ENCODE data around the gene DMRTC2. TPM values are rescaled to one million over a fixed set of nuclear protein-coding genes. Genes with fewer than 3 reads are reported as not detected.

Gene DMRTC2
- total and polyA plus RNA-seq, 4 donors: not detected

- H3K9me3 ChIP-seq (ENCODE audit: control insufficient read depth, insufficient read depth, low read length): no peaks in the 10 kb centered on the region
- peaks cover 5% of the 10 kb centered on the region for H3K27me3 ChIP-seq (ENCODE audit: control insufficient read depth, insufficient read depth, low read length)
- H3K4me1 ChIP-seq (ENCODE audit: control insufficient read depth, insufficient read depth, low read length): peaks cover 35% of the 10 kb centered on the region
- DNase-seq (ENCODE audit: low read depth in 4 of 6, low spot score in 6 of 6): no peak
- H3K27ac ChIP-seq (ENCODE audit: low read depth, low read length): no peak overlapping the region
- WGBS (ENCODE audit: insufficient coverage): 73% methylated on average over 8 of the region's 13 CpGs
- peaks cover 33% of the 10 kb centered on the region for H3K36me3 ChIP-seq (ENCODE audit: control insufficient read depth, insufficient read depth, low read length)
- no peak overlapping the region for H3K4me3 ChIP-seq (ENCODE audit: low read depth, low read length)
These were observed 42.2 kb downstream of the DMRTC2 start for GRCh38 chr19:41886761-41887710.

DNA sequence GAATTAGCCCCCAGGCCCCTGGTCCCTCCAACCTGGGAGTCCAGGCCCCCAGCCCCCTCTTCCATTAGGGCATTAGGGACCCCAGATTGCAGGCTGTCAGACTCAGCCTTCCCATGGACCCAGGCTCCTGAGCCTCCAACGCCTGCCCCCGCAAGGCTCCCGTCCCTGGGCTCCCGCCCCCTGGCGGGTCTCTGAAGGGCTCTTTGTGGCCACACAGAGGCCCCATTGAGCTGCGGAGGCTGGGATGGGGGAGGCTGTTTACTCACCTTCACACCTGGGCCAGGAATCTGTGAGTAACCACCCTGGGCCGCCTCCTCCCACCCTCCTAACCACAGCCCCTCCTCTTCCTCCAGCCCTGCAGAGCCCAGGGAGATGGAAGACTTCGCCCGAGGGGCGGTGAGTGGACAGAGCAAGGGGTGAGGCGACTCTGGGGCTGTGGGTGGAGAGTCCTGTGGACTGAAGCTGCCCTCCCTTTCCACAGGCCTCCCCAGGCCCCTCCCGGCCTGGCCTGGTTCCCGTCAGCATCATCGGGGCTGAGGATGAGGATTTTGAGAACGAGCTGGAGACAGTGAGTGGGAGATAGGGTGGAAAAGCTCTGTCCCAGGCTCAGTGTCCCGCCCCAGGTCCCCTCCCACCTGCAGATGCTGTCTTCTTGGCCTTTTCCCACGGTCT is 43.0 kb downstream of the DMRTC2 start:
- Histone ChIP-seq H3K4me3 (ENCODE audit: low read depth, low read length) (no peak overlapping the region), H3K36me3 (ENCODE audit: control insufficient read depth, insufficient read depth, low read length) (peaks cover 42% of the 10 kb centered on the region), H3K4me1 (ENCODE audit: control insufficient read depth, insufficient read depth, low read length) (peaks cover 35% of the 10 kb centered on the region), H3K27me3 (ENCODE audit: control insufficient read depth, insufficient read depth, low read length) (peaks cover 5% of the 10 kb centered on the region), H3K9me3 (ENCODE audit: control insufficient read depth, insufficient read depth, low read length) (no peaks in the 10 kb centered on the region), H3K27ac (ENCODE audit: low read depth, low read length) (no peak overlapping the region)
- DNase-seq (ENCODE audit: low read depth in 4 of 6, low spot score in 6 of 6): no peak
- 36% methylated on average over 6 of the region's 17 CpGs for WGBS (ENCODE audit: insufficient coverage)

DNA sequence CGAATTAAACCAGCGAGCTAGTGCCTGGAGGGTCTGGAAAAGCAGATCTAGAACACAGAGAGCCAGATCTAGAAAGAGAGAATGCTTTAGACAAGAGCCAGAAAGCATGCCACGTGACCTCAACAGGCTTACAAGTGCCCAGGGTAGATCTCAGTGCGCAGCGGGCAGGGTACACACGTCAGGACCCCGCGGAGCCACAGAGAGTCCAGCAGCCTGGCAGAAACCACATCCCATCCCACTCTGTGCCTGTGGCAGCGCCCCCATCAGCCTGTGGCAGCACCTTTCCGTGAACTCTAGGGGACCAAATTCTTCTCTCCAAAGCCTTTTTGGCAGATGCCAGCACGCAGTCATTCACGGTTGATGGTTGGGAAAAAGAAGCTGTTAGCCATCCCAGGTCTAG is 44.1 kb downstream of the DMRTC2 start:
- H3K27ac ChIP-seq (ENCODE audit: low read depth, low read length): no peak overlapping the region
- peaks cover 46% of the 10 kb centered on the region for H3K36me3 ChIP-seq (ENCODE audit: control insufficient read depth, insufficient read depth, low read length)
- H3K4me3 ChIP-seq (ENCODE audit: low read depth, low read length): no peak overlapping the region
- peaks cover 27% of the 10 kb centered on the region for H3K4me1 ChIP-seq (ENCODE audit: control insufficient read depth, insufficient read depth, low read length)
- no peak for DNase-seq (ENCODE audit: low read depth in 4 of 6, low spot score in 6 of 6)
- WGBS (ENCODE audit: insufficient coverage): 92% methylated on average over 10 of the region's 12 CpGs
- H3K9me3 ChIP-seq (ENCODE audit: control insufficient read depth, insufficient read depth, low read length): no peaks in the 10 kb centered on the region
- no peaks in the 10 kb centered on the region for H3K27me3 ChIP-seq (ENCODE audit: control insufficient read depth, insufficient read depth, low read length)

DNA sequence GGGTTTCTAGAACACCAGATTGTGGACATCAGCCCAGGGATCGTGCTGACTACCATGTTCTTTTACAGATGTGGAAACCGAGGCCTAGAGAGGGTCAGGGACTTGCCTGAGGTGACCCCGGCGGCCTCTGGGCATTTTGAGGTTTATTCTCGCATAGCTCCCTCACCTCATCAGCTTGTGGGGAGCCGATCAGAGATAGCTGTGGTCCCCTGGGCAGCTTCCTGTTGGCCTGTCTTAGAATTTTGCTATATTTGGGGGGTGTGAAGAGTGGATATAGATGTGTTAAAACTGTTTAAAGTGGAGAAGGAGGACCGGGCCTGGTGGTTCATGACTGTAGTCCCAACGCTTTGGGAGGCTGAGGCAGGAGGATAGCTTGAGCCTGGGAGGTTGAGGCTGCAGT is 45.1 kb downstream of the DMRTC2 start:
- H3K36me3 ChIP-seq (ENCODE audit: control insufficient read depth, insufficient read depth, low read length): peaks cover 56% of the 10 kb centered on the region
- peaks cover 20% of the 10 kb centered on the region for H3K4me1 ChIP-seq (ENCODE audit: control insufficient read depth, insufficient read depth, low read length)
- no peak overlapping the region for H3K4me3 ChIP-seq (ENCODE audit: low read depth, low read length)
- no peaks in the 10 kb centered on the region for H3K27me3 ChIP-seq (ENCODE audit: control insufficient read depth, insufficient read depth, low read length)
- DNase-seq (ENCODE audit: low read depth in 4 of 6, low spot score in 6 of 6): no peak
- H3K27ac ChIP-seq (ENCODE audit: low read depth, low read length): no peak overlapping the region
- WGBS (ENCODE audit: insufficient coverage): 92% methylated on average over 7 of the region's 8 CpGs
- no peaks in the 10 kb centered on the region for H3K9me3 ChIP-seq (ENCODE audit: control insufficient read depth, insufficient read depth, low read length)

DNA sequence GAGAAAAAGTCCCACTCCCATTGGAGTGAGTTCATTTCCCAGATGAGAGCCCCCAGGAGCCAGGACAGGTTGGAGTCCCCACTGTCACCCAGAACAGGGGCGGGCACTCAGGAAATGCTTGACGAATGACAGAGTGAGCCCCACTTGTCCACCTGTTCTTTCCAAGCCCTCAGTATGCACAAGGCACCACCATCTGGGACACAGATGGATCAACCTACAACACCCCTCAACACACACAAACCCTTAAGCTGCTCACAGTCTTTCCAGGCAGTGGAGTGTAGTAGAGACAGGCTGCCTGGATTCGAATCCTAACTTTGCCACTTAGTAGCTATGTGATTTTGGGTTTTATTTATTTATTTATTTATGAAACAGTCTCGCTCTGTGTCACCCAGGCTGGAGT is 46.1 kb downstream of the DMRTC2 start:
- Histone ChIP-seq H3K27ac (ENCODE audit: low read depth, low read length) (no peak overlapping the region), H3K36me3 (ENCODE audit: control insufficient read depth, insufficient read depth, low read length) (peaks cover 67% of the 10 kb centered on the region), H3K9me3 (ENCODE audit: control insufficient read depth, insufficient read depth, low read length) (no peaks in the 10 kb centered on the region), H3K27me3 (ENCODE audit: control insufficient read depth, insufficient read depth, low read length) (no peaks in the 10 kb centered on the region), H3K4me3 (ENCODE audit: low read depth, low read length) (no peak overlapping the region), H3K4me1 (ENCODE audit: control insufficient read depth, insufficient read depth, low read length) (peaks cover 17% of the 10 kb centered on the region)
- peak in 1 of 6 donors; percentile 32 for DNase-seq (ENCODE audit: low read depth in 4 of 6, low spot score in 6 of 6)
- 100% methylated on average over 2 of the region's 4 CpGs for WGBS (ENCODE audit: insufficient coverage)

DNA sequence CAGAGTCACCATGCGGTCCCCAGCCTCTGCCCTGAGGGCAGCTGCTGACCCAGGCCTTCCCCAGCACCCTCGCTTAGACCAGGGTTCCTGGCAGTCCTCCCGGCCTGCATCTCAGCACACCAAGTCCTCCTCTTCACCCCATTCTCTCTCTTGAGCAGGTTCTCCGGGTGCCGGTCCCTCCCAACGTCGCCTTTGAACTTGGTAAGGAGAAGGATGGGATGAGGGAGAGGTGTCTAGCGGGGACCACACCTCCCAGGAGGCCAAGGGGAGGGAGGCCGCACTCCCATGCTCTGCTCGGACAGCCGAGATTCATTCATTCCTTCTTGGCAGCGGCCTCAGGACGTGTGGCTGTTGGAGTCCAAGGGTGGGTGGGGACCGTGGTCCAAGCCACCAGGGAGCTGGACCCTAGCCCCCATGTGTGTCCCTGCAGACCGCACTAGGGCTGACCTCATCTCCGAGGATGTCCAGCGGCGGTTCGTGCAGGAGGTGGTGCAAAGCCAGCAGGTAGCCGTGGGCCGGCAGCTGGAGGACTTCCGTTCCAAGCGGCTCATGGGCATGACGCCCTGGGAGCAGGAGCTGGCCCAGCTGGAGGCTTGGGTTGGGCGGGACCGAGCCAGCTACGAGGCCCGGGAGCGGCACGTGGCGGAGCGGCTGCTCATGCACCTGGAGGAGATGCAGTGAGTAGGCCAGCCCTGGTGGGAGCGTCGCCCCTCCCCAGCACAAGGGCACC is 47.5 kb downstream of the DMRTC2 start:
- Histone ChIP-seq H3K36me3 (ENCODE audit: control insufficient read depth, insufficient read depth, low read length) (peaks cover 80% of the 10 kb centered on the region), H3K27ac (ENCODE audit: low read depth, low read length) (no peak overlapping the region), H3K9me3 (ENCODE audit: control insufficient read depth, insufficient read depth, low read length) (no peaks in the 10 kb centered on the region), H3K27me3 (ENCODE audit: control insufficient read depth, insufficient read depth, low read length) (no peaks in the 10 kb centered on the region), H3K4me3 (ENCODE audit: low read depth, low read length) (no peak overlapping the region), H3K4me1 (ENCODE audit: control insufficient read depth, insufficient read depth, low read length) (peaks cover 9% of the 10 kb centered on the region)
- WGBS (ENCODE audit: insufficient coverage): 86% methylated on average over 28 of the region's 34 CpGs
- DNase-seq (ENCODE audit: low read depth in 4 of 6, low spot score in 6 of 6): no peak

- Histone ChIP-seq H3K27me3 (ENCODE audit: control insufficient read depth, insufficient read depth, low read length) (no peaks in the 10 kb centered on the region), H3K4me1 (ENCODE audit: control insufficient read depth, insufficient read depth, low read length) (no peaks in the 10 kb centered on the region), H3K27ac (ENCODE audit: low read depth, low read length) (no peak overlapping the region), H3K36me3 (ENCODE audit: control insufficient read depth, insufficient read depth, low read length) (peaks cover 80% of the 10 kb centered on the region), H3K9me3 (ENCODE audit: control insufficient read depth, insufficient read depth, low read length) (no peaks in the 10 kb centered on the region), H3K4me3 (ENCODE audit: low read depth, low read length) (no peak overlapping the region)
- WGBS (ENCODE audit: insufficient coverage): 61% methylated on average over 6 of the region's 6 CpGs
- DNase-seq (ENCODE audit: low read depth in 4 of 6, low spot score in 6 of 6): no peak
These were observed 49.1 kb downstream of the DMRTC2 start for GRCh38 chr19:41893899-41894298.

- 95% methylated on average over 13 of the region's 14 CpGs for WGBS (ENCODE audit: insufficient coverage)
- DNase-seq (ENCODE audit: low read depth in 4 of 6, low spot score in 6 of 6): no peak
- H3K27ac ChIP-seq (ENCODE audit: low read depth, low read length): no peak overlapping the region
- no peak overlapping the region for H3K4me3 ChIP-seq (ENCODE audit: low read depth, low read length)
- H3K9me3 ChIP-seq (ENCODE audit: control insufficient read depth, insufficient read depth, low read length): no peaks in the 10 kb centered on the region
- no peaks in the 10 kb centered on the region for H3K4me1 ChIP-seq (ENCODE audit: control insufficient read depth, insufficient read depth, low read length)
- H3K27me3 ChIP-seq (ENCODE audit: control insufficient read depth, insufficient read depth, low read length): no peaks in the 10 kb centered on the region
- peaks cover 78% of the 10 kb centered on the region for H3K36me3 ChIP-seq (ENCODE audit: control insufficient read depth, insufficient read depth, low read length)
These were observed 49.5 kb downstream of the DMRTC2 start for GRCh38 chr19:41894350-41894749.

GRCh38 chr19:41895745-41896580 is 51.1 kb downstream of the DMRTC2 start:
- Histone ChIP-seq H3K27me3 (ENCODE audit: control insufficient read depth, insufficient read depth, low read length) (no peaks in the 10 kb centered on the region), H3K4me1 (ENCODE audit: control insufficient read depth, insufficient read depth, low read length) (no peaks in the 10 kb centered on the region), H3K9me3 (ENCODE audit: control insufficient read depth, insufficient read depth, low read length) (no peaks in the 10 kb centered on the region), H3K27ac (ENCODE audit: low read depth, low read length) (no peak overlapping the region), H3K36me3 (ENCODE audit: control insufficient read depth, insufficient read depth, low read length) (peaks cover 73% of the 10 kb centered on the region), H3K4me3 (ENCODE audit: low read depth, low read length) (no peak overlapping the region)
- DNase-seq (ENCODE audit: low read depth in 4 of 6, low spot score in 6 of 6): no peak
- WGBS (ENCODE audit: insufficient coverage): 82% methylated on average over 16 of the region's 19 CpGs

Measured in spinal cord (tissue), 10 donors.